Measurements from ENCODE around the gene UGT1A6. TPM values are rescaled to one million over a fixed set of nuclear protein-coding genes. Genes with fewer than 3 reads are reported as not detected.
"Not testable (repeated sequence)": the region's sequence is repeated elsewhere in the genome, so short reads cannot be mapped to it uniquely, and the experiment has no call there.

The UGT1A6 gene
- total RNA-seq, 1 donor from 2014 or later: 1.9 TPM

- DNase-seq (ENCODE audit: extremely low spot score, unreplicated experiment): no peak
- H3K27ac Mint-ChIP-seq: no peak overlapping the region
- peaks cover 14% of the 10 kb centered on the region for H3K27me3 Mint-ChIP-seq
- H3K9me3 Mint-ChIP-seq: no peaks in the 10 kb centered on the region
- no peaks in the 10 kb centered on the region for H3K36me3 Mint-ChIP-seq
- H3K4me3 Mint-ChIP-seq: no peak overlapping the region
- TF ChIP-seq CTCF (conservative IDR thresholded peaks at IDR 0.05): no peak
- no peaks in the 10 kb centered on the region for H3K4me1 Mint-ChIP-seq (ENCODE audit: unreplicated experiment)
Measured at GRCh38 chr2:233746475-233747282, 54.0 kb downstream of the UGT1A6 start.

- Mint-ChIP-seq H3K9me3 (no peaks in the 10 kb centered on the region), H3K36me3 (no peaks in the 10 kb centered on the region), H3K4me3 (no peak overlapping the region), H3K4me1 (ENCODE audit: unreplicated experiment) (no peaks in the 10 kb centered on the region), H3K27me3 (peaks cover 14% of the 10 kb centered on the region), H3K27ac (no peak overlapping the region)
- DNase-seq (ENCODE audit: extremely low spot score, unreplicated experiment): no peak
- no peak for TF ChIP-seq CTCF (conservative IDR thresholded peaks at IDR 0.05)
Measured at GRCh38 chr2:233747283-233747544, 54.5 kb downstream of the UGT1A6 start.

GRCh38 chr2:233750689-233751088 is 58.0 kb downstream of the UGT1A6 start:
- not testable (repeated sequence) for H3K9me3 Mint-ChIP-seq; DNase-seq (ENCODE audit: extremely low spot score, unreplicated experiment); H3K36me3 Mint-ChIP-seq; H3K4me3 Mint-ChIP-seq; H3K27ac Mint-ChIP-seq; H3K4me1 Mint-ChIP-seq (ENCODE audit: unreplicated experiment)
- peaks cover 11% of the 10 kb centered on the region for H3K27me3 Mint-ChIP-seq

- not testable (repeated sequence) for H3K9me3 Mint-ChIP-seq; DNase-seq (ENCODE audit: extremely low spot score, unreplicated experiment); H3K4me1 Mint-ChIP-seq (ENCODE audit: unreplicated experiment); H3K36me3 Mint-ChIP-seq; H3K27me3 Mint-ChIP-seq; H3K4me3 Mint-ChIP-seq; H3K27ac Mint-ChIP-seq
Measured at GRCh38 chr2:233751212-233752009, 58.7 kb downstream of the UGT1A6 start.

GRCh38 chr2:233754872-233755611 is 62.4 kb downstream of the UGT1A6 start:
- no peaks in the 10 kb centered on the region for H3K27me3 Mint-ChIP-seq
- DNase-seq (ENCODE audit: extremely low spot score, unreplicated experiment): no peak
- no peak for TF ChIP-seq CTCF (conservative IDR thresholded peaks at IDR 0.05)
- H3K27ac Mint-ChIP-seq: no peak overlapping the region
- H3K36me3 Mint-ChIP-seq: no peaks in the 10 kb centered on the region
- no peaks in the 10 kb centered on the region for H3K4me1 Mint-ChIP-seq (ENCODE audit: unreplicated experiment)
- peaks cover 10% of the 10 kb centered on the region for H3K9me3 Mint-ChIP-seq
- H3K4me3 Mint-ChIP-seq: no peak overlapping the region

GRCh38 chr2:233756429-233757081 is 63.9 kb downstream of the UGT1A6 start:
- TF ChIP-seq CTCF (conservative IDR thresholded peaks at IDR 0.05): no peak
- DNase-seq (ENCODE audit: extremely low spot score, unreplicated experiment): no peak
- H3K36me3 Mint-ChIP-seq: no peaks in the 10 kb centered on the region
- H3K4me1 Mint-ChIP-seq (ENCODE audit: unreplicated experiment): no peaks in the 10 kb centered on the region
- peaks cover 10% of the 10 kb centered on the region for H3K9me3 Mint-ChIP-seq
- no peak overlapping the region for H3K4me3 Mint-ChIP-seq
- H3K27me3 Mint-ChIP-seq: peaks cover 2% of the 10 kb centered on the region
- H3K27ac Mint-ChIP-seq: no peak overlapping the region
